Brain microvascular endothelial cell (primary cell): ENCODE data around the gene SLF1.
A peak's percentile ranks its signal among the peaks of the same experiment; 100 is the strongest.
"Not testable (repeated sequence)": the region's sequence is repeated elsewhere in the genome, so short reads cannot be mapped to it uniquely, and the experiment has no call there.

Experiments
- DNase-seq: peaks from one replicate; pipeline ENCODE4 v3.0.0-alpha.2; 2020
- H3K27ac ChIP-seq: fragments of 250-450 bp; sonication (Bioruptor Pico); 2 replicates; pipeline ENCODE4 v1.5.1; 2020; ENCODE audit warnings: mild to moderate bottlenecking, moderate library complexity
- H3K27me3 ChIP-seq: fragments of 250-450 bp; sonication (Bioruptor Pico); replicated peaks from 2 replicates; pipeline ENCODE4 v1.5.1; 2020; ENCODE audit warnings: mild to moderate bottlenecking
- H3K36me3 ChIP-seq: fragments of 250-450 bp; sonication (Bioruptor Pico); replicated peaks from 2 replicates; pipeline ENCODE4 v1.5.1; 2020; ENCODE audit warnings: mild to moderate bottlenecking
- H3K4me3 ChIP-seq: 2 replicates; pipeline ENCODE4 v1.5.1; 2011; ENCODE audit warnings: low read depth, mild to moderate bottlenecking, control low read depth, low read length, moderate library complexity
- in situ Hi-C: cut with HindIII; loops from 2 replicates; pipeline ENCODE4 v1.10.0; 2017; ENCODE audit warnings: low sequenced_read_pairs, low pct_ligation_motif_present
- TF ChIP-seq, protein P1 (sequence below): IDR thresholded peaks from 2 replicates; pipeline ENCODE4 v1.5.1; 2011; ENCODE audit warnings: low read depth, mild to moderate bottlenecking, moderate library complexity, low read length, control low read depth, inconsistent platforms; ENCODE audit errors: missing control alignments

The SLF1 gene

DNA sequence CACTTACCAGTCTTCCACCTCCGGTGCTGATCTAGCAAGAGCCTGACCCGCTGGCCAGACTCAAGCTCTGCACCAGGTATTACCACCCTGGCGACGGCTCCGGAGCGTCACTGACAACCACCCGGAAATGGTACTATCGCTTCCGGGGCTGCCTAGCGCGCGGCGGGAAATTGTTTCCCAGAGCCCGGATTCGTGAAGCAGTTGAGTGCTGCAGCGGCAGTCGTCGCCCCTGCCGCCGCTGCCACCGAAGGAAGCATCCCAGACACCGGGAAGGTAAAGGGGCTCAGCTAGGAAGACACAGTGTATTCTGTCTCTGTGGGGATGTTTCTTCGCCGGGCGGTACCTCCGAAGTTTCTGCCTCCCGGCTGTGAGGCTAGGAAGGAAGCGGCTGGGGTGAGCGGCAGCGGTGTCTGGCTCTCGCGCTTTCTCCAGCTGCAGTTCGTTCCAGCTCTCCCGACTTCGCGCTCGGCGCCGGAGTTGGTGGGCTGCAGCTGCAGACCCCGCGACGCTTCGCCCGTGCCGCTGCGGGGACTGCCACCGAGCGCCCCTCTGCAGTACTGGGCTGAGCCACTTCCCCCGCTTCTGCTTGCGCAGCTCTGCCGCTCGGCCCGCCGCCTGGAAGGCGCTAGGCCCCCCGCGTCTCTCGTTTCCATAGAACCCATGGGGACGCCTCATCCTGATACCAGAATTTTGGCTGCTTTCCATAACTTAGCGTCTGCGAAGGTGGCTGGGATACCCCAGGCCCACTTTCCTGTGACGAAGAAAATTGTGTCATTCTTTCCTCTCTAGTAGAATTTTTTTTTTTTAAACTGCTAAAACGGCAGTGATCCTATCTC, at the start of gene SLF1, which contains the start of gene KIAA0825:
Gene SLF1 (plus strand): TSS at position 177 of the 836 bp plus-strand sequence. CDS start 10,142 bp downstream, outside the sequence.
Gene KIAA0825 (minus strand): TSS at position 112 of the 836 bp plus-strand sequence. CDS start 81,478 bp downstream, outside the sequence.
- peak; percentile 89 for DNase-seq
- Histone ChIP-seq H3K36me3 (no peaks in the 10 kb centered on the region), H3K4me3 (peak within 1 kb of the TSS; percentile 85), H3K27ac (peak within 1 kb of the TSS; percentile 69), H3K27me3 (no peaks in the 10 kb centered on the region)
- TF ChIP-seq, protein P1, sequence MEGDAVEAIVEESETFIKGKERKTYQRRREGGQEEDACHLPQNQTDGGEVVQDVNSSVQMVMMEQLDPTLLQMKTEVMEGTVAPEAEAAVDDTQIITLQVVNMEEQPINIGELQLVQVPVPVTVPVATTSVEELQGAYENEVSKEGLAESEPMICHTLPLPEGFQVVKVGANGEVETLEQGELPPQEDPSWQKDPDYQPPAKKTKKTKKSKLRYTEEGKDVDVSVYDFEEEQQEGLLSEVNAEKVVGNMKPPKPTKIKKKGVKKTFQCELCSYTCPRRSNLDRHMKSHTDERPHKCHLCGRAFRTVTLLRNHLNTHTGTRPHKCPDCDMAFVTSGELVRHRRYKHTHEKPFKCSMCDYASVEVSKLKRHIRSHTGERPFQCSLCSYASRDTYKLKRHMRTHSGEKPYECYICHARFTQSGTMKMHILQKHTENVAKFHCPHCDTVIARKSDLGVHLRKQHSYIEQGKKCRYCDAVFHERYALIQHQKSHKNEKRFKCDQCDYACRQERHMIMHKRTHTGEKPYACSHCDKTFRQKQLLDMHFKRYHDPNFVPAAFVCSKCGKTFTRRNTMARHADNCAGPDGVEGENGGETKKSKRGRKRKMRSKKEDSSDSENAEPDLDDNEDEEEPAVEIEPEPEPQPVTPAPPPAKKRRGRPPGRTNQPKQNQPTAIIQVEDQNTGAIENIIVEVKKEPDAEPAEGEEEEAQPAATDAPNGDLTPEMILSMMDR, result peak; percentile 0
- in situ Hi-C loops, result no loop called here

DNA sequence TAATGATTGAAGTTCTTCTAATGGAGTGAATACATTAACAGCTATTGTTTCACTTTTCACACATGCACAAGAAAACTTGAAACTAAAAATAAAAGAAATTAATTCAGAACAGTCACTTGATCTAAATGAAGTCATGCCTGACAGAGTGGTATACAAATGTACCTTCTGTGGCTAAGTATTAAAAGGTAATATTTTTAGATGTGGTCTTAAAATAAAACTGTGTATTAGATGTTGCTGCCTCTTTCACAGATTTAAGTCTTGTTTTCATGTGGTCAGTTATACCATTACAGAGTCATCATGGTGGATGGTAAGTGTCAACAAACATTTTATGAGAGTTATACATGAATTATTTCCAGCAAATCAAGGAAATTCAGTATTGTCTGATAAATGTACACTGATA, 47.1 kb upstream of the SLF1 start:
- DNase-seq, result no peak
- Histone ChIP-seq H3K4me3 (no peak overlapping the region), H3K36me3 (no peaks in the 10 kb centered on the region), H3K27ac (no peak overlapping the region), H3K27me3 (no peaks in the 10 kb centered on the region)
- in situ Hi-C loops, result no loop called here
- TF ChIP-seq, protein P1, result no peak

DNA sequence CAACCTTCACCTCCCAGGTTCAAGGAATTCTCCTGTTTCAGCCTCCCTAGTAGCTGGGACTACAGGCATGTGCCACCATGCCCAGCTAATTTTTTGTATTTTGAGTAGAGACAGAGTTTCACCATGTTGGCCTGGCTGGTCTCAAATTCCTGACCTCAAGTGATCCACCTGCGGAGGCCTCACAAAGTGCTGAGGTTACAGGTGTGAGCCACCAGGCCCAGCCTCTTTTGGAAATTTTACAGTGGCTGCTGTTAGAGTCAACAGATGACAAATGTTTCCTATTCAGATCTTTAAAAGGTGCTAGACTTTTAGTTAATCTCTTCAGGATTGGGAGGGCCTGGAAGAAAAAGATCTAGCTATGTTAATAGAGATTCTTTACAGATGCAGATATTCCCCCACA, 45.1 kb upstream of the SLF1 start:
- DNase-seq, H3K27ac ChIP-seq, in situ Hi-C loops, H3K27me3 ChIP-seq, H3K4me3 ChIP-seq, H3K36me3 ChIP-seq: not testable (repeated sequence)

DNA sequence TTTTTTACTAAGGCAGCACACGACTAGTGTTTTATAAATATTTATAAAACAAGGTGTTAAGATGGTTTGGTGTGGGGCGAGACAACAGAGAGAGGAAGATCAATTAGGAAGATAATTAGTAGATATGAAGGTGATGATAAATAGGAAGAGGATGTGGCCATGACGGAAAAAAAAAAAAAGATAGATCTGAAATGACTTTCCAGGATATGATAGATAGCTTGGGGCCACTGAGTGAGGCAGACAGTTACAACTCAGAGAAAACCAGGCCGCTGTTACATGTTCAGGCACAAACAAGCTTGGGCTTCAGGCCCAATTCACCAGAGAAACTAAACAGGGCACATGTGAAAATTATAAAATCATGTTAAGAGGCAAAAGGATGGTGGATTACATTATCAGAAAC, 43.3 kb upstream of the SLF1 start:
- no peak overlapping the region for H3K27ac ChIP-seq
- no peak overlapping the region for H3K4me3 ChIP-seq
- H3K27me3 ChIP-seq, result no peaks in the 10 kb centered on the region
- in situ Hi-C loops, result no loop called here
- H3K36me3 ChIP-seq, result no peaks in the 10 kb centered on the region
- TF ChIP-seq, protein P1, result no peak
- DNase-seq, result no peak

DNA sequence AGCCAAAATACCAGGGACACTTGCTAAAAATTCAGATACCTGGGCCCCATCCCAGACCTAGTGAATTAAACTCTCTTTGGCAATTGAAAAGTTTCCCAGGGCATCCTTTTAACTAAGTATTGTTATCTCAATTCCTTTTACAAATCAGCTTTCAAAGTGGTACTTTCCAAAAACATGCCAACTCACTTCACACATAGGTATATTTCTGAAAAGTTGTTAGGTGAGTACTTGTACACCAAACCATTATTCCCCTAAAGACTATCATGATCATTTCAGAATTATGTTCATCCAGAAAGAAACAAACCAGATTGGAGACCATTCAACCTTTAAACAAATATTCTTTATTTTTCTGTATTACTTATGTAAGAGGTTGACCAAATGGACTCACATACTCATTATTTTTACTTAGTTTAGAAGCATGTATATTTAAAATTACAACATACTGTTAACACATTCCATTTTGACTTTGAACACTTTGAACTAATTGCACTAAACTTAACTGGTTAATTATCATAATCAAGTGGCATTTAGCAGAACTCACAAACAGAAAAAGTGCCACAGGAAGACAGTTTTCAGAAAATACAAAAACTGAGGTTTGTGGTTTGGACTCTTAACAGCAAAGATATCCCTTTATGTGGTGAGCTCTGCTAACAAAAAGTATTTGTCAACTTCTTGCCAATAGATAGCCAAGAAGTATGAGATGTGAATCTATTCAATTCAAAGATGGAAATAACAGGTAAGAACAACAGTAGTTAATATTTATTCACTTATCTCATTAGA, 40.8 kb upstream of the SLF1 start:
- Histone ChIP-seq H3K27ac (no peak overlapping the region), H3K36me3 (no peaks in the 10 kb centered on the region), H3K4me3 (no peak overlapping the region), H3K27me3 (no peaks in the 10 kb centered on the region)
- in situ Hi-C loops, result no loop called here
- TF ChIP-seq, protein P1, result no peak
- DNase-seq, result no peak

DNA sequence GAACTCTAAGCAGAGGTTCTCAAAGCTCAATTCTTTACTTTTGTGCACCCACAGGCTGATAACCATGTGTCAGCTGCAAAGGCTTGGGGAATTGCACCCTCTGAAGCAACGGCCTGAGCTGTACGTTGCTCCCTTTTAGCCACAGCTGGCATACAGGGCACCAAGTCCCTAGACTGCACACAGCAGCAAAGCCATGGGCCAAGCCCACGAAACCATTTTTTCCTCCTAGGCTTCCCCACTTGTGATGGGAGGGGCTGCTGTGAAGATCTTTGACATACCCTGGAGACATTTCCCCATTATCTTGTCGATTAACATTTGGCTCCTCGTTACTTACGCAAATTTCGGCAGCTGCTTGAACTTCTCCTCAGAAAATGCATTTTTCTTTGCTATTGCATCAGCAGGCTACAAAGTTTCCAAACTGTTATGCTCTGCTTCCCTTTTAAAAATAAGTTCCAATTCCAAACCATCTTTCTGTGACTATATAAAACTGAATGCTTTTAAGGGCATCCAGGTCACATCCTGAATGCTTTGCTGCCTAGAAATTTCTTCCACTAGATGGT, 23.1 kb upstream of the SLF1 start:
- TF ChIP-seq, protein P1, result no peak
- Histone ChIP-seq H3K27ac (no peak overlapping the region), H3K4me3 (no peak overlapping the region), H3K27me3 (no peaks in the 10 kb centered on the region), H3K36me3 (no peaks in the 10 kb centered on the region)
- in situ Hi-C loops, result no loop called here
- no peak for DNase-seq
